Activated naive CD4-positive, alpha-beta T cell (primary cell): ENCODE results near the gene SLX4.
"Not testable (repeated sequence)": the region's sequence is repeated elsewhere in the genome, so short reads cannot be mapped to it uniquely, and the experiment has no call there.

Experiments used
- DNase-seq, 4 experiments: peaks; one replicate each; lab custom pipeline; 2025; lab: John Stamatoyannopoulos, UW

Gene SLX4, protein sequence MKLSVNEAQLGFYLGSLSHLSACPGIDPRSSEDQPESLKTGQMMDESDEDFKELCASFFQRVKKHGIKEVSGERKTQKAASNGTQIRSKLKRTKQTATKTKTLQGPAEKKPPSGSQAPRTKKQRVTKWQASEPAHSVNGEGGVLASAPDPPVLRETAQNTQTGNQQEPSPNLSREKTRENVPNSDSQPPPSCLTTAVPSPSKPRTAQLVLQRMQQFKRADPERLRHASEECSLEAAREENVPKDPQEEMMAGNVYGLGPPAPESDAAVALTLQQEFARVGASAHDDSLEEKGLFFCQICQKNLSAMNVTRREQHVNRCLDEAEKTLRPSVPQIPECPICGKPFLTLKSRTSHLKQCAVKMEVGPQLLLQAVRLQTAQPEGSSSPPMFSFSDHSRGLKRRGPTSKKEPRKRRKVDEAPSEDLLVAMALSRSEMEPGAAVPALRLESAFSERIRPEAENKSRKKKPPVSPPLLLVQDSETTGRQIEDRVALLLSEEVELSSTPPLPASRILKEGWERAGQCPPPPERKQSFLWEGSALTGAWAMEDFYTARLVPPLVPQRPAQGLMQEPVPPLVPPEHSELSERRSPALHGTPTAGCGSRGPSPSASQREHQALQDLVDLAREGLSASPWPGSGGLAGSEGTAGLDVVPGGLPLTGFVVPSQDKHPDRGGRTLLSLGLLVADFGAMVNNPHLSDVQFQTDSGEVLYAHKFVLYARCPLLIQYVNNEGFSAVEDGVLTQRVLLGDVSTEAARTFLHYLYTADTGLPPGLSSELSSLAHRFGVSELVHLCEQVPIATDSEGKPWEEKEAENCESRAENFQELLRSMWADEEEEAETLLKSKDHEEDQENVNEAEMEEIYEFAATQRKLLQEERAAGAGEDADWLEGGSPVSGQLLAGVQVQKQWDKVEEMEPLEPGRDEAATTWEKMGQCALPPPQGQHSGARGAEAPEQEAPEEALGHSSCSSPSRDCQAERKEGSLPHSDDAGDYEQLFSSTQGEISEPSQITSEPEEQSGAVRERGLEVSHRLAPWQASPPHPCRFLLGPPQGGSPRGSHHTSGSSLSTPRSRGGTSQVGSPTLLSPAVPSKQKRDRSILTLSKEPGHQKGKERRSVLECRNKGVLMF (N-terminal part only)

DNA sequence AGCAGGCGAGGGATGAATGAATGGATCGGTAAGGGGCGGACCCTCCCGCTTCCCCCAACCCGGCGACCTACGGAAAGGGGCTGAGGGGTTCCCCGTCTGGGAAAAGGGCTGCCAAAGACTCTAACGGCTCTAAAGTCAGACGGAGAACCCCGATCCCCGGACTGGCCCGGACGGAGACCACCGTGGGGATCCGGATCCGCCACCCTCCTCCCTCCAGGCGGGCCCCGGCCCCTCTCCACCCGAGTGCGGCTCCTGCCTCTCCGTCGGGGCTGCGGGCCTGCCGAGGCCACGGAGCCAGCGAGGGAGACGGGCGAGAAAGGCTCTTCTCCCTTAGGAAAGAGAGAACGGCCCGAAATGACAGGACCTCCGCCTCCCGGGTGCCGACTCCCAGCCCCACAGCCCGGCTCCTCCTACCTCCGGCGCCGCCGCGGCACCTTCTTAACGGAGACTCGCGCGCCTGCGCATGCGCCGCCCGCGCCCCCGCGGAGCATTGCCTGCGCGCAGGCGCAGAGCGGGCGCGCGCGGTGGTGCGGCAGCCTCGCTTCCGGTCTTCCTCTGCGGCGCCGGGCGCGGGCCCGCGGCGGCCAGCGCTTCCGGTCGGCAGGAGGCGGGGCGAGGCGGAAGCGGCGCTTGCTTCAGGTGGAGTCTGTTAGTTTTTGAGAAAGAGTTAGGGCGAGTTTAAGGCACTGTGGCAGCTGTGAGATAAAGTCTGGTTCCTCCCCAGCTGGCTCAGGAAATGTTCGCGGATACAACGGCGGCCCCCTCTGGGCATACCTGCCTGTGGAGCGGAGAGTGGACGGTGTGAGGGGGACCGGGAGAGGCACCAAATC lies at the start of gene SLX4:
Gene SLX4 (minus strand): TSS at position 461 of the 830 bp plus-strand sequence. CDS start 2,642 bp downstream, outside the sequence.
- peak; percentile 66 to 91 (median 82) for DNase-seq

DNA sequence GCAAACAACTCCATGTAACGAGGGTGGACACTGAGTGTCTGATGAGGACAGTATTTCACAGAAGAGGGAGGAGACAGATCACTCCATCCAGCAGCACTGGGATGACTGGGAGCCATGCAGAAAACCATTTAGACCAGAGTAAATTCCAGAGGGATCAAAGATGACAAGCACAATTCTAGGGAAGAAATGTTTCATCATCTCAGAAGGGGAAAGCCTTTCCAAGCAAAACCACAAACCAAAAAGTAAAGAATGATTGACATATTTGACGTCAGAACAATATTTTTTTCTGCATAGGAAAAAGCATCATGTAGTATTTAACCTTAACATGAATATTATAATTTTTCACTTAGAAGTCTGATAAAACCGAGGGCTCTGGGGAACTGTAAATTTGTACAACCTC lies 47.8 kb upstream of the SLX4 start:
- DNase-seq, result no peak

DNA sequence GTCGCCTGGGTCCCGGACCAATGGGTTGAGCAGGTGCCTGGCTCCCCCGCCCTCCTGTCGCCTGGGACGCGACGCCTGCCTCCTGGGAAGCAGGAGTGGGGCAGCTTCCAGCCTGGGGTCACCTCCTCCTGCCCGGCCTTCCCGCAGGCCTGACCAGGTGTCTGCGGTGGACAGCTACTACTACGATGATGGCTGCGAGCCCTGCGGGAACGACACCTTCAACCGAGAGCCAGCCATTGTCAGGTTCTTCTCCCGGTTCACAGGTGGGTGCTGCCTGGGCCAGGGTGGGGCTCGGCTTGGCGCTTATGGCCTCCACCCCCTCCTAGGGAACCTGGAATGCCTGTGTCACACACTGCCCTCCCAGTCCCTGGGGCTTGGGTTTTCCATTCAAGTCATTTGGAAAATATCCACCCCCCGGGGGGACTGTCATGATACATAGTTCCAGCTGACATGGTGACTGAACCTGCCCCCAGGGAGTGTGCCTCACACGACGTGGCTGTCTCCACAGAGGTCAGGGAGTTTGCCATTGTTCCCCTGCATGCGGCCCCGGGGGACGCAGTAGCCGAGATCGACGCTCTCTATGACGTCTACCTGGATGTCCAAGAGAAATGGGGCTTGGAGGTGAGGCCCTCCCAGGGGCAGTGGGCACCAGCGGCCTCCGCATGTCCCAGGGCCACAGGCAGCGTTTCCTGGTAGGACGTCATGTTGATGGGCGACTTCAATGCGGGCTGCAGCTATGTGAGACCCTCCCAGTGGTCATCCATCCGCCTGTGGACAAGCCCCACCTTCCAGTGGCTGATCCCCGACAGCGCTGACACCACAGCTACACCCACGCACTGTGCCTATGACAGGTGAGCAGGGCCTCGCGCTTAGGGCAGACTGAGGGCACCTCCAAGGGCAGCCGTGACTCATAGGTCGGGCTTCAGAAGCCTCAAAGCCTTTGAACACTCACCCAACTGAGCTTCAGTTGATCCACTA lies 45.4 kb upstream of the SLX4 start:
- DNase-seq, result no peak

DNA sequence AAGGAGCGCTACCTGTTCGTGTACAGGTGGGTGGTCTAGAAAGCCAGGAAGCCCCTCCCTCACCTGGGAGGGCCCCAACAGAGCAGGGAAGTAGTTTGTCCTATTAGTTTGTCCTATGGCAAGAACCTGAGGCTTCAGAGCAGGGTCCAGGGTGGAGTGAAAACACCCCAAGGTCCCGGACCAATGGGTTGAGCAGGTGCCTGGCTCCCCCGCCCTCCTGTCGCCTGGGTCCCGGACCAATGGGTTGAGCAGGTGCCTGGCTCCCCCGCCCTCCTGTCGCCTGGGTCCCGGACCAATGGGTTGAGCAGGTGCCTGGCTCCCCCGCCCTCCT lies 44.7 kb upstream of the SLX4 start:
- not testable (repeated sequence) for DNase-seq

DNA sequence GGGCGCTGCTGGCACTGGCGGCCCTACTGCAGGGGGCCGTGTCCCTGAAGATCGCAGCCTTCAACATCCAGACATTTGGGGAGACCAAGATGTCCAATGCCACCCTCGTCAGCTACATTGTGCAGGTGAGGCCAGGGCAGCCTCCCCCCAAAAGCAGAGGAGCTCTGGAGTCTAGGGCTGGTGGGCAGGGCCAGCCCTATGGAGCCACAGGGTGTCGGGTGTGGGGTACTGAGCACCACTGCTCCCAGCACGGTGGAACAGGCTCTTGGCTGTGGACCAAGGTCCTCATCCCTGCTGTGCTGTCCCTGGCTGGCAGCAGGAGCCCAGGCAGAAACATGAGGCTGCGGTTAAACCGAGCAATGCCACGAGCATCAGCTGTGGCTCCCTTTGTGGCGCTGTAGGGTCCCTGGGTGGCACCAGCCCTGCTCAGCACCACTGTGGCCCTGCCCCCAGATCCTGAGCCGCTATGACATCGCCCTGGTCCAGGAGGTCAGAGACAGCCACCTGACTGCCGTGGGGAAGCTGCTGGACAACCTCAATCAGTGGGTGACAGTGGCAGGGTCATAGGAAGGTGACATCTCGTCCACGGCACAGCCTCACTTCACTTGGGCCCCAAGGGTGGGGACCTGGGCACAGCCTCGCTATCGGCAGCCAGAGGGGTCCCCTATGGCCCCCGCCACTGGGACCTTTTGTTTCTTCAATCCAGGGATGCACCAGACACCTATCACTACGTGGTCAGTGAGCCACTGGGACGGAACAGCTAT lies 44.2 kb upstream of the SLX4 start:
- no peak for DNase-seq

DNA sequence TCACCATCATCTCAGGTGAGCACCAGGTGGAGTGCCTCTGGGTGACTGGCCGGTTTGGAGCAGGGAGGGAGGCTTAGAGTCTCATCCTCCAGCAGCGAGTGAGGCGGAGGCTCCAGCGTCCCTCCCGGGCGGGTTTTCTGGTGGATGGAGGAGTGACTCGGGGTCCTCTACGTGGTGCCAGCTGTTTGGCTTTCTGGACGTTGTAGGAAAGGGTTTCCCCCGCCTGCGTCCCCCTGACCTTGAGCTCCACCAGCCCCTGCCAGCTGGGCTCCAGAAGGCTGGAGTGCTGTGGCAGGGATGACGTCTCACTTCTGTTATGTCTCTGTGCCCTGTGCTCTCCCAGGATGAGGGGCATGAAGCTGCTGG lies 43.6 kb upstream of the SLX4 start:
- no peak for DNase-seq

DNA sequence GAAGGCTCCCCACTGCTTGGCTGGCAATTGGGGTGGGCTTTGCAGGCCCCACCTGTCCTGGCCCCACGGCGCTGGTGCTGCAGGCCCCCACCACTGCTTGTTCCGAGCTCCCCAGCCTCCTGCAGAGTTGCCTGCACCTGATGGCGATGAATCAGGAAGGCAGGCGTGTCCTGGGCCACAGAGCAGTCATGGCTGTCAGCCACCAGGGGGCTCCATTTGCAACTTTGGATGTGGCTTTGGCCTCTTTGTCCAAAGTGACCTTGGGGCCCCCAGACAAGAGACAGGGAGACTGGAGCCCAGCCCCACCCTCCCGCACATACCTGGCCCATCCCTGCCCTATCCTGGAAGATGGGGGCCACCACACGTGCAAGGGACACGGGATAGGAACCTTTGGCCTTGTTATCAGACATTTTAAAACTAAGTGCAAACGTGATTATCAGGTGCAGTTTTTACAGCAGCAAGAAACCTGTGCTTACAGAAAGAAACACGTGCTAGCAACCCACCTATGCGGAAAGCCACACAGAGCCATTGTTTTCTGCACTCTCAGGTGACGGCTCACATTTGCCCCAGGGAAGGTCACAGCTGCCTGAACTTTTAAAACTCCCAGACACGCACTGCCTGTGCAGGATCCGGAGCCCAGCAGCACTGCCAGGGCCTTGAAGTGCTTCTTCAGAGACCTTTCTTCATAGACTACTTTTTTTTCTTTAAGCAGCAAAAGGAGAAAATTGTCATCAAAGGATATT lies 43.0 kb upstream of the SLX4 start, which contains the start of gene DNASE1:
Gene DNASE1 (plus strand): TSS at position 443 of the 743 bp plus-strand sequence. CDS start 683 bp downstream, outside the sequence.
- DNase-seq, result peak in 3 of 4 experiments; percentile 8 to 39 (median 23)

DNA sequence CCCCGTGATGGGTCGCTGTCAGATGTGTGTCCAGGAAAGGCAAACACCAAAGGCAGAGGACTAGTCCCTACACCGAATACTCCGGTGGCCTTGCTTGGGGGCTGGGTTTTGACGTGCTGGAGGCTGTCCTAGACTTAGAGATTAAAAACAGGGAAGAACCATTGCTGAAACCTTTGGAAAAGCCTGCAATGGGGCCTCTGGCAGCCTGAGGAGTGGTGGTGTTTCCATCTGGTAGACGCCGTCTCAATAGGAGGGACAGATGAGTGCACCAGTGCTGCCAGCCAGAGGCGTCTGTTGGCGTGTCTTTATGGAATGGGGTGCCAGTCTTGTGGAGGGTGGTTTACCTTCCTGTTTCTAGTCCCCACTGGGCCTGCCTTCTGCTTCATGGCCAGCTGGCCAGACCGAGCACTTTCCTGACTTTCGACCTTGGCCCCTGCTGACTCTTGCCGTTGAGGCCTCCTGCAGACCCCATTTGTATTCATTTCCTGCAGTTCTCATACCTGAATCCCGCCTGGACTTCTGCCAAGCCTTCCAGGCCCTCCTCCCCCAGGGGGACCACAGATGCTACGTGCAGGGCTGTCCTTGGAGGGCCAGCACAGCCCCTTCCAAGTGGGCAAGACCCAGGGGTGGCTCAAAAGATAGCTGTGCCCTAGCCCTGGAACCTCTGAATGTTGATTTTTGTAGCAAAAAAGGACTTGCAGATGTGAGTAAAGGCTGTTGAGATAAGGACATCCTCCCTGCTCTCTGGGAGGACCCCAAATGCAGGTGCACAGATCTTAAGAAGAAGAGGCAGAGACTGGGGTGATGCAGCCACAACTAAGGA lies 41.2 kb upstream of the SLX4 start:
- DNase-seq, result no peak

DNA sequence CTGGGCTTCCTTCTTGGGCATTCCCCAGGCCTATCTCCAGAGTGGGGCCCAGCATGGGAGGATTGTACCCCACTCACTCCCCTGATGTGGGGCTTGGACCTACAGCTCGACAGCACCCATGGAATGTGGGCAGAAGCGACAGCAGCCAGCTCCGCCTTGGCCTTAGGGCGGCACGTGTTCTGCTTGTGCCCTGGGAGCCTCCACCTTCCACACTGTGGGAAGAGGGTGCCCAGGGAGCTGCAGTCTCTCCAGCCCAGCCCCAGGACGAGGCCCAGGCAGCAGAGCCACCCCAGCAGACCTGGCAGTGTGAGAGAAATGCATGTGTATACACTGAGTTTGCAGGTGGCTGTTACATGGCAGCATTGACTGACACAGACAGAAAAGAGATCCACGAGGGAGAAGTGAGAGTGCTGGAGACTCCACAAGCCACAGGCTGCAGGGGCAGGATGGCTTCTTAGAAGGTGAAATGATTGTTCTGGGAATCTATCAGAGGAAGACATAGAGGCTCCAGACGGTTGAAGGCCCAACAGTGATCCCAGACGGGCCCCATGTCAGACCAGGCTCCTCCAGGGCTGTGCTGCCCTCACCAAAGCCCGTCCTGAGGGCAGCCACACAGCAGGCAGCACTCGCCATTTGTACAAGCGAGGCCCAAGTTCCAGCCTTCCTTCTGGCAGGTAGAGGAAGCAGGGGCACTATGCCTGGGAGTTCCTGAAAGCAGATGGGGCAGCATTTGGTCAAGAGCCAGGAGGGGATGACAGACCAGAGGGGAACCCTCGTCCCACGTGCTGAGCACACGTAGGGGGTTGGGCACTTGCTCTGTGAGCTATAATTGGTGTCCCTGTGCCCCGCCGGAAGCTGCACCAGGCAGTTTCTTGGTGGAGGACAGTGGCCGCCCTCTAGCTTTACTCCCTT lies 40.3 kb upstream of the SLX4 start:
- DNase-seq, result no peak

DNA sequence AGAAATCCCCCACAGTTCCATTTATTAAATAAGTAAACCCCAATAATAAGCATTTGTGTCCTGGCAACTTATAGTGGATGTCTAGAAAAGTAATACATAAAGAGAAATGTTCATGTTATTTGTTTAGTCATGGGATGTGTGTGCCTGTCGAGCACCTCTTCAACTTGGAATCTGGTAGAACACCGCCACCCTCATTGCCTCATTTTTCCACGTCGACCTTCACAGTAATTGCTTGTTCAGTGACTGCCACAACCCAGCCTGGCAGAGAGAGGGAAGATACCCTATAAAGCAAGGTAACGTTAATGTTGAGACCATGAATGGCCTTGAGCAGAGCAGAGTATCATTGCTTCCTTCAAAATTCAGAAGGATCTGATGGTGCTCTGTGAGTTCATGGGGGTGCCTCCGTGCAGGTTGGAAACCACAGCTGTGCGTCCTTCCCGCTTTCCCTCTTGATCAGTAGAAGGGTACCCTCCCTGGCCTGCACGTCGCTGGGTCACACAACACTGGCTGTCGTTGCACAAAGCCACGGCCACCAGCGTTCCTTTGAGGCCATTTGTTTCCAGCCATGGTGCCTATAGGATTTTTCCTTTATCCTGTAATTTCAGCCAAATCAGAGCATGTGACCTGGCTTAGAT lies 39.3 kb upstream of the SLX4 start:
- no peak for DNase-seq

DNA sequence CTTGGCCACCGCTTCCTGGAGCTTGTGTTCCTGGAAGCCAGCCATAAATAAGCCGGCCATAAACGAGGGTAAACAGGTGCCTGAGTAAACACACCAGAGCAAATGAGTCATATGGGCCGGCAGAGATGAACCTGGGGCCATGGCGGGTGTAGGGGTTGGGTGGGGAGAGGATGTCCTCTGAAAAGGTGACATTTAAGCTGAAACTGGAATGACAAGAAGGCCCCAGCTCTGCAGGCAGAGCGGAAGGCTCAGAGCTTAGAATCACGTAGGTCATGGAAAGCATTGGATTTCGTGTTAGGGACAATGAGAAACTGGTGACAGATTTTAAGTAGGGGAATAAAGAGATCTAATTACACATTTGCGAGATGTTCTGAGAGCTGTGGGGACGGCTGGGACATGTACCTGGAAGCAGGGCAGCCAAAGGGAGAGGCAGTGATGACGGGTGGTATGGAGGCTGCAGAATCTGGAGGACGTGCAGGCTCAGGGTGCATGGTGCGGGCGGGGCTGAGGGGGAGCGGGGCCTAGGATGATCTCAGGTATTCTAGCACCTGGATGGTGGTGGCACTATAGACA lies 35.0 kb upstream of the SLX4 start:
- no peak for DNase-seq

DNA sequence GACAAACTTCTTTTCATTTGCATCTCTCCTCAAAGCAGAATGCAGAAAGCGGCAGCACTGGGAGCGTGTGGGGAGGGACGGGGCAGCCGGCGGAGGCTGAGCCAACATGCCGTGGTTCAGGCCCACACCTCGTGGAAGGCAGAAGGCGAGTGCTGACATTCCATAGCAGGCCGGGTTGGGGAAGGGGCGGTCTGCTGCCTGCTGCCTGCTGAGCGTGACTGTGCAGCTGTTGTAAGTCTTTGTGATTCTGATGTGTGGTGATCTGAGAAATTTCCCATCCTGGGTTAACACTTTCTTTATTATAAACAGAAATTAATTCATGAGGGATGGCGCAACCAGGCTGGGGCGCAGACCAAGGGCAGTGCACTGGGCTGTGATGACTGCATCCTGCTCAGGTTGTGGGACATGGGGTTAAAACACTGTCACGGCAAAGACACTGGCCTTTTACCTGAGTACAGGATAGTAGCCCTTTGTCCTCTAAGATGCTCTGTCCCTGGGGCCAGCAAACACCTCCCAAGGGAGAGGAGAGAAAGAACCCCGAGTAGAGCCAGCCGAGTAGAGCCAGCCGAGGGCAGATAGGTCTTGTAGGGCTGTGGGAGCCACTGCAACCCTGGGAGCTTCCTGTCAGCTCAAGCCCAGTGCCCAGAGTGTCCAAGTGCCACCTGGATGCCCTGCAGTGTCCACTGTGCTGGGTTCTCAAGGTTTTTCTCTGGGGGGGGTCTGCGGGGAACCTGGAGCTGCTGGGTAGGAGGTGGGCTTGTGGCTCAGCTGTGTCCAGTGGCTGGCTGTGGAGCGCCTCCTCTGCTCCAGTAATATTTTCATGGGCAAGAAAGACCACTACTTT lies 34.3 kb upstream of the SLX4 start:
- DNase-seq, result no peak

DNA sequence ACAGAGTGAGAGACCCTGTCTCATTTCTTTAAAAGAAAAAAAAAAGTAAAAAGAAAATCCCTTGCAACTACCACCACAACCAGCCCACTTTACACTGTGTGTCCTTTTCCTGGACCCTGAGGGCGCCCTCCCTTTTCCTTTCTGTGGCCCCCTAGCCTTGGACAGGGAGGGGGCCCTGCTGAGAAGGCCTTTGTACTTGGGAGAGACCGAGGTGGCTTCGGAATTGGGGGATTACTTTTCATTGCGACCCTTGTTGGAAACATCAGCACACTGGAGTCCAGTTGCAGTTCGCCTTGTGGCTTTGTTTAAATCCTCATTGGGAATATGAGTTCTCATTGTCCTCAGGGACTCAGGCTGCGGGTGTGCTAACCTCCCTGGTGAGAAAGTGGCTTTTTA lies 33.7 kb upstream of the SLX4 start:
- DNase-seq, result no peak

DNA sequence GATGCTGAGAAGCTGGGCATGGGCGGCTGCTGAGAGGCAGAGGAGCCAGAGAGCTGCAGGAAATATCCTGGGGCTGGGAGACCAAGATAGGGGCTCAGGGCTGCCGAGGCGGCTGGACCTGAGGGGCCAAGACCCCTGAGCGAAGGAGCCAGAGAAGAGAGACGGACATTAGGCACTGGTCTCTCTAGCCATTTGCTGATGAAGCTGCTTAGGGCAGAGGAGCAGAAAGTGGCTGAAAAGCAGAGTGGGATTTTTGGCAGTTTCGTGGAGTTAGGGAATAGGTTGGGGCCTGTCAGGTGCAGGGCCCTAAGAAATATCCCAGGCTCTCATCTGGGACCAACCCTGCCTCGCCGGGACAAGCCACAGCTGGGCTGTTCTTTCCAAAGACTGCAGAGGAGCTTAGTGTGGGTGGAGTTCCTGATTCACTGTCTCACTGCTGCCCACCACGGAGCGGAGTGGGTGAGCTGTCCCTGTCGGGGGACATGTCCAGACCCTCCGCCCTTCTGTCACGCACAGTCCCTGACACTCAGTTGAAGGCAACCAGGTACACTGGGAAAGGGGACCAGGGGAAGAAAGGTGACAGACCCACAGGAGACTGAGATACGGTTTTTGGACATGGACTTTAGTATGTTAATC lies 31.8 kb upstream of the SLX4 start:
- no peak for DNase-seq
